Central memory CD8-positive, alpha-beta T cell (primary cell): Measurements from ENCODE around the gene SLC25A25.

ENCODE experiments used
- ATAC-seq: fragments of 150-1000 bp; cut with Tn5 transposase; replicated peaks from 2 replicates; pipeline ENCODE4 v1.10.0; 2022; ENCODE audit warnings: mild to moderate bottlenecking, moderate FRiP score, moderate number of reproducible peaks; ENCODE audit not compliant: poor library complexity, severe bottlenecking; ENCODE audit errors: extremely low read depth
- DNase-seq, 2 donors: peaks; one replicate each; pipeline ENCODE4 v3.0.0; 2021; ENCODE audit warnings: low spot score in 2 of 2
- H3K27ac Mint-ChIP-seq: one replicate; pipeline ENCODE4 v1.8.0; 2022; ENCODE audit warnings: low read depth, mild to moderate bottlenecking, moderate library complexity, mixed read lengths
- H3K27me3 Mint-ChIP-seq: one replicate; pipeline ENCODE4 v1.8.0; 2022; ENCODE audit warnings: mixed read lengths
- H3K36me3 Mint-ChIP-seq: one replicate; pipeline ENCODE4 v1.8.0; 2022; ENCODE audit warnings: mild to moderate bottlenecking, moderate library complexity, mixed read lengths; ENCODE audit not compliant: insufficient read depth
- H3K4me1 Mint-ChIP-seq: one replicate; pipeline ENCODE4 v1.8.0; 2022; ENCODE audit warnings: mixed read lengths
- H3K4me3 Mint-ChIP-seq: one replicate; pipeline ENCODE4 v1.8.0; 2022; ENCODE audit warnings: mild to moderate bottlenecking, moderate library complexity, mixed read lengths
- H3K9me3 Mint-ChIP-seq: one replicate; pipeline ENCODE4 v1.8.0; 2022; ENCODE audit warnings: mixed read lengths

The SLC25A25 gene

DNA sequence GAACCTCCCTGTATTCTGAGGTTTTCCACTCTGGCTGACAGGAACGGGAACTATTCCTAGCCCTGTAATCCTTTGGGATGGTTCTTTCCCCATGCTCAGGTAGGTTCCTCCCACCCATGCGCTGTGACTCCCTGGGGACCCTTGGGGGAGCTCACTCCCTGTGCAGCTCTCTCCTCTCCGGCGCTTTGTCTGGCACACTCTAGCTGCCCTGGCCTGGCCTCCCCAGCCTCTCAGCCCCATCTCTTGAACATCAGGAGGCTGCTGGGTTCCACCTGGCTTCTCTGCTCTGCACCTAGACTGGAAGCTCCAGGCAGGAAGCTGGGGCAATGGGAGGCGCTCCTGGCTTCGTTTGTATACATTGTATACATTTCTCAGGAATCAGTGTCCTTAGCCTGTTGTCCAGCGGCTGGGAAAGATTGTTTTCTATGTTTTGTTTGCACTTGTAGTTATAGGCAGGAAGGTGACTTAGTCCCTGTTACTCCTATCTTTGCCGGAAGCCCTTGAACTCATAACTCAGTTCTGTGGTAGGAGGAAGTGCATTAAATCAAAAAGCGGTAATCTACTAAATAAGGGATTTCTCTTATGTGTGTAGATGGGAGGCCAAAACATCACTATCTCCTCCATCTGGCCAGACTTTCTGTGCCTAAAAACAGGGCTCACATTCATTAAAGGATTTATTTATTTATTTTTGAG is 20.4 kb downstream of the SLC25A25 start:
- DNase-seq (no peak), ATAC-seq (no peak)
- no peaks in the 10 kb centered on the region for H3K9me3 Mint-ChIP-seq
- no peaks in the 10 kb centered on the region for H3K27me3 Mint-ChIP-seq
- H3K4me3 Mint-ChIP-seq, result no peak overlapping the region
- peaks cover 24% of the 10 kb centered on the region for H3K36me3 Mint-ChIP-seq
- peaks cover 63% of the 10 kb centered on the region for H3K4me1 Mint-ChIP-seq
- H3K27ac Mint-ChIP-seq, result peak overlapping the region; percentile 49

DNA sequence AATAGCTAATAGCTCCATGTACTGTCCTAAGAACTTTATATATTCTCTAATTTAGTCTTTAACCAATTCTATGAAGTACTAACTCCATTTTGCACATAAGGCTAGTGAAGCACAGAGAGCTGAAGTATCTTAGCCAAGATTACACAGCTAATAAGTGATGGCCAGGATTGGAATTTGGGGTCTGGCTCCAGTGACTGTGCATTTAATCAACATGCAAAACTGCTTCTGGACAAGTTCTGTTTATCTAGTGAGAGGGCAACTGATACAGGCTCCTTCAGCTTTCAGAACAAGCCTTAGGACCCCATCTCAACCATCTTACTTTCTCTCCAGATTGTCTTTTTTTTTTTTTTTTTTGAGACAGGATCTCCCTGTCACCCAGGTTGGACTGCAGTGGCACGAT is 21.3 kb downstream of the SLC25A25 start:
- ATAC-seq (no peak), DNase-seq (no peak)
- H3K36me3 Mint-ChIP-seq, result peaks cover 19% of the 10 kb centered on the region
- H3K27ac Mint-ChIP-seq, result no peak overlapping the region
- H3K4me3 Mint-ChIP-seq, result no peak overlapping the region
- H3K27me3 Mint-ChIP-seq, result no peaks in the 10 kb centered on the region
- H3K4me1 Mint-ChIP-seq, result peaks cover 60% of the 10 kb centered on the region
- no peaks in the 10 kb centered on the region for H3K9me3 Mint-ChIP-seq

DNA sequence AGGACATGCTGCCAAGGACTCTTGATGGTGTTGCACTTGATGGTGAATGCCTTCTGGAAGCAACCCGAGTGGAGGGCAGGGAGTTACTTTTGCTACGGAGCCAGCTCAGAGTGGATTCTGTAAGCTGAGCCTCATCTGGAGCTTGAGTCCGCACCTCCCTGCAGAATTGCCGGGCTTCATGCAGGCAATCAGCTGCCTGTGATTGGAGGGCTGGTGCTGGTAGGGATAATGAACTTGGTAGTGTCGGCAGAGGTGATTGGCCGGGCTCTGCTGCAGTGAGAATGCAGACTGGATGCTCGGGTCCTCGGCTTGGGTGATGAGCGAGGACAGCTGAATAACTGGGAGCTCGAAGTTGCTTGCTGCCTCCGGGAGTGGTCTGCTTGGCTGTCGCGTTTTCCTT is 23.1 kb downstream of the SLC25A25 start:
- DNase-seq (no peak), ATAC-seq (no peak)
- Mint-ChIP-seq H3K9me3 (no peaks in the 10 kb centered on the region), H3K4me3 (no peak overlapping the region), H3K27me3 (no peaks in the 10 kb centered on the region), H3K4me1 (peaks cover 54% of the 10 kb centered on the region), H3K27ac (no peak overlapping the region), H3K36me3 (peaks cover 14% of the 10 kb centered on the region)

DNA sequence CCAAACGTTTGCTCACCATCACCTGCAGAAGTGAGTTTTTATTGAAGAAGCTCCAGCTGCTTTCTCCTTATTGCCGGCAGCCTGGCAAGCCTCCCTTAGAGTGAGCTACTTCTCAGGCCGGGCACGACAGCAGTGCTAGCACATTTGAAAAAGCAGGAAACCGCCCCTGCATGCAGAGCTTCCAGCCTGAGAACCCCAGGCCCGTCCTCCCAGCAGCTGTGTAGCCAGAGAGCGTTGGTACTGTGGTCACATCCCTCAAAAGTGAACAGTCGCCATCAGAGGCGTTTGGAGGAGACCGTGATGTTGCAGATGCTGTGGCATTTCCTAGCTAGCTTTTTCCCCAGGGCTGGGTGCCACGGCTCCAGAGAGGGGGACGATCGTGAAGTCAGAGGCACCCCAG is 23.5 kb downstream of the SLC25A25 start:
- Mint-ChIP-seq H3K9me3 (no peaks in the 10 kb centered on the region), H3K27me3 (no peaks in the 10 kb centered on the region), H3K36me3 (peaks cover 14% of the 10 kb centered on the region), H3K4me3 (peak overlapping the region; percentile 13), H3K27ac (no peak overlapping the region), H3K4me1 (peaks cover 57% of the 10 kb centered on the region)
- no peak for ATAC-seq
- DNase-seq, result no peak

DNA sequence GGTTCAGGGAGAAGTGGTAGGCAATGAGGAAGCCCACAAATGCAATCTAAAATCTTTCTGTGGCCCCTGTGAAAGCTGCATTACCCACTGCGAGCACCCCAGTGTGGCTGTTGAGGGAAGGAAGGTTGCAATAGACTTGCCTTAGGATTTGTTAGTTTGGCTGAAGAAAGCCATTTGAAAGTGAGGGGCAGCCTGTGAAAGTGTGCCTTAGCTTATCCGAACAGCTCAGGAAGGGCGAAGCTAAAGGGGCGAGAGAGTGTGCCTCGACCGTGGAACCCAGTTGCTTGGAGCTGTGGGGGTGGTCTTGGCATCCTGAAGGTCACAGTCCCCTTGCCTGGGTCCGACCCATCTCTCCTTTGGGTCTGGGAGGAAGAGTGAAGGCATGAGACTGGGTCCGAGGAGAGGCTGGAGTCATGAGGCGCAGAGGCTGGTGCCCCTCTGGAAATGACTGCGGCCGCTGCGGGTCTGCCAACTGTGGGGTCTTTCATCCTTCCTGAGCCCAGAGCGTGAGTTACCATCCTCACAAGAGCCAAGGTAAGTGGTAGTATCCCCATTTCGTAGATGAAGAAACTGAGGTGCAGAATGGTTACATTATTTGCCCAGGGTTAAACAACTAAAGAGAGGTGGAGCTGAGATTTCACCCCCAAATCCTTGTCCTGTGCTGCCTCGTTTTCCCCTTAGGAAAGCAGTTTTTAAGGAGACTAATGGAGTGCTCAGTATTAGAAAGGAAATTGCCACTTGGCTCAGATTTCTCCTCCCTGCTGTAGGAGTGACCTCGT is 24.4 kb downstream of the SLC25A25 start:
- H3K27me3 Mint-ChIP-seq, result no peaks in the 10 kb centered on the region
- no peak for ATAC-seq
- peaks cover 60% of the 10 kb centered on the region for H3K4me1 Mint-ChIP-seq
- H3K36me3 Mint-ChIP-seq, result peaks cover 11% of the 10 kb centered on the region
- no peak for DNase-seq
- no peaks in the 10 kb centered on the region for H3K9me3 Mint-ChIP-seq
- H3K4me3 Mint-ChIP-seq, result no peak overlapping the region
- no peak overlapping the region for H3K27ac Mint-ChIP-seq

GRCh38 chr9:128093011-128093410 is 25.0 kb downstream of the SLC25A25 start:
- H3K4me1 Mint-ChIP-seq, result peaks cover 55% of the 10 kb centered on the region
- H3K9me3 Mint-ChIP-seq, result no peaks in the 10 kb centered on the region
- peaks cover 10% of the 10 kb centered on the region for H3K36me3 Mint-ChIP-seq
- H3K4me3 Mint-ChIP-seq, result no peak overlapping the region
- no peak for ATAC-seq
- H3K27me3 Mint-ChIP-seq, result no peaks in the 10 kb centered on the region
- peak overlapping the region; percentile 10 for H3K27ac Mint-ChIP-seq
- DNase-seq, result no peak

DNA sequence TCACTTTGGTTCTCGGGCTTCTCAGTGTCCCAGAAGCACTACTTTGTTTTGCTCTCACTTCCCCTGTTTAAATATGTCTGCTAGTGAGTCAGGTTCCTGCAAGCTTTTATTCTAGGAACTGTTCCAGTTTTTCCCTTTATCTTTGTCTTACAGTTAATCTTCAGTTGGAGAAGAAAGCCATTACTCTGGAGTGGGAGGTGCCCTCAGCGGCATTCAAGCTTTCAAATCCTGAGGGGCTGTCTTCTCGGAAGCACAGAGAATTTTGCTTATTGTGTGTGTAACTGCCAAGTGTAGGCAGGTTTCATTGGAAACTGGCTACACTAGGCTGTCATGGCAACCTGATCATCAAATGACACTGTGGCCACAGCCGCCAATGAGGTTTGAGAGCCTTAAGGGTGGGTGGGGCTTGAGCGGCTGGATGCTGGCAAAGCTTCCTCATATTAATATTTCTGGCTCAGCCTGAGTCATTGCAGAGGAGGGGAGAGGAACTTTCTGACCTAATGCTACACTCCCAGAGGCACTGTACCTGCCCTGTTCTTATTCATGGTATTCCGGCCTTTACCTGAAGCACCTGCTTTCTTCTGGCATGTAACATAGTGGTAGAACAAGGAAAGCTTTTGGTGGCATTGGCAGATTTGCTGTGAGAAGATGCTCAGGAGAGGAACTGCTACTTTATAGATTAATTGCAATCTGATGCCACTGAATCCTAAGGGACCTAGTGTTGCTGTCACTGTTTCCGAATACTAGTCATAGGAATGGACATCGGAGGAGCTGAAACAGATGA is 26.3 kb downstream of the SLC25A25 start:
- H3K4me1 Mint-ChIP-seq, result peaks cover 57% of the 10 kb centered on the region
- H3K27ac Mint-ChIP-seq, result peak overlapping the region; percentile 74
- H3K27me3 Mint-ChIP-seq, result no peaks in the 10 kb centered on the region
- ATAC-seq (peak; percentile 79), DNase-seq (peak in 1 of 2 donors; percentile 33)
- H3K36me3 Mint-ChIP-seq, result peaks cover 13% of the 10 kb centered on the region
- peak overlapping the region; percentile 43 for H3K4me3 Mint-ChIP-seq
- no peaks in the 10 kb centered on the region for H3K9me3 Mint-ChIP-seq

- Mint-ChIP-seq H3K9me3 (no peaks in the 10 kb centered on the region), H3K27ac (no peak overlapping the region), H3K27me3 (no peaks in the 10 kb centered on the region), H3K4me3 (no peak overlapping the region), H3K36me3 (peaks cover 13% of the 10 kb centered on the region), H3K4me1 (peaks cover 50% of the 10 kb centered on the region)
- no peak for ATAC-seq
- no peak for DNase-seq
Observed at GRCh38 chr9:128094950-128095544, 27.0 kb downstream of the SLC25A25 start.

DNA sequence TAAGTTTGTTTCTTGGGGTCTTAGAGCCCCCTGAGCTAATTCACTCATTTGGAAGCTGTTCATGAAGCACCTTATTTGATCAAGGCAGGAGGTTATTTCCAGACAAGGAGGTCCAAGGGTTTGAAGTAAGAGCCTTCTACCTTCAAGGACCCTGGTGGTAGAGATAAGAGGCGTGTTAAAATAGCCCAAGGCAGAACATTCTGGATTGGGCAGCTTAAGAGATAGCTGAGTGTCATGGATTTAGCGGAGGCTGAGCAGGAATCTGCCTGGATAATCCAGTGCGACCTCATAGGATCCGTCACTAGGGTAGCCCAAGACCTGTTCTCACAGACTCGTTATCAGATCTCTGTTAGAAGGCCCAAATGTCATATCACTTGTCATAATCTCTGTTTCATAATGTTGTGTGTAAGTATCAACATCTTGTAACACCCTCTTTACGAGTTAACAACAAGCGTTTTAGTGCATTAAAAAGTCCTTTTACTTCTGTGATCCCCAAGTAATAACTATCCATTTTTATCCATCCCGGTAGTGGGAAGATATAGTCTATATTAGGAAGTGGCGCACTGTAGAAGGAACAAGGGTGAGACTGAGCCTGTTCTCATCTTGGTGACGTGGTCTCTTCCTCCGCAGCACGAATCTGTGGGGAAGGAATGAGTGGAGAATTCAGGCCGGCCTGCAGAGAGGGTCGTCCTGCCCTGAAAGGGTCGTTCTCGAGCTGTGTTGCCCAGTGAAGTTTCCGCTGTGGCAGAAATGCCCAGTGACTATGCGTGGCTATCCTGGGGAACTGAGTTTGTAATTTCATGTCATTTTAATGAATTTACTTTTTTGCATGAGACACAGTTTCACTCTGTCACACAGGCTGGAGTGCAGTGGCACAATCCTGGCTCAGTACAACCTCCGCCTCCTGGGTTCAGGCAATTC is 28.8 kb downstream of the SLC25A25 start:
- H3K27me3 Mint-ChIP-seq, result no peaks in the 10 kb centered on the region
- H3K27ac Mint-ChIP-seq, result peak overlapping the region; percentile 13

GRCh38 chr9:128097543-128098296 is 29.7 kb downstream of the SLC25A25 start:
- ATAC-seq (no peak), DNase-seq (no peak)
- Mint-ChIP-seq H3K36me3 (peaks cover 18% of the 10 kb centered on the region), H3K4me3 (no peak overlapping the region), H3K27me3 (no peaks in the 10 kb centered on the region), H3K4me1 (peaks cover 41% of the 10 kb centered on the region), H3K9me3 (no peaks in the 10 kb centered on the region), H3K27ac (no peak overlapping the region)

More for the DNA sequence above, 28.8 kb downstream of the SLC25A25 start:
- Mint-ChIP-seq H3K36me3 (peaks cover 18% of the 10 kb centered on the region), H3K4me3 (no peak overlapping the region), H3K4me1 (peaks cover 45% of the 10 kb centered on the region), H3K9me3 (no peaks in the 10 kb centered on the region)
- no peak for DNase-seq
- ATAC-seq, result no peak
